ENCODE results near the gene HBM.
"Not testable (repeated sequence)": the region's sequence is repeated elsewhere in the genome, so short reads cannot be mapped to it uniquely, and the experiment has no call there.

The HBM gene

GRCh38 chr16:146646-147045 lies 19.1 kb upstream of the HBM start:
- DNase-seq (ENCODE audit: low read depth), result no peak

GRCh38 chr16:149024-149660 lies 16.6 kb upstream of the HBM start:
- no peak for DNase-seq (ENCODE audit: low read depth)

- no peak for DNase-seq (ENCODE audit: low read depth)
Measured at GRCh38 chr16:152141-153128, 13.3 kb upstream of the HBM start, which contains the start of gene HBZ. Gene HBZ (plus strand): TSS chr16:152644. CDS start chr16:152910, 266 bp downstream.

GRCh38 chr16:153129-153521 lies 12.7 kb upstream of the HBM start:
- not testable (repeated sequence) for DNase-seq (ENCODE audit: low read depth)

- DNase-seq (ENCODE audit: low read depth), result not testable (repeated sequence)
Measured at GRCh38 chr16:153550-154216, 12.1 kb upstream of the HBM start.

- no peak for DNase-seq (ENCODE audit: low read depth)
Measured at GRCh38 chr16:154217-155030, 11.4 kb upstream of the HBM start.

- DNase-seq (ENCODE audit: low read depth), result no peak
Measured at GRCh38 chr16:155031-155398, 10.8 kb upstream of the HBM start.

- no peak for DNase-seq (ENCODE audit: low read depth)
Measured at GRCh38 chr16:159136-159849, 6.5 kb upstream of the HBM start.

- not testable (repeated sequence) for DNase-seq (ENCODE audit: low read depth)
Measured at GRCh38 chr16:160242-160641, 5.5 kb upstream of the HBM start.

GRCh38 chr16:160691-161190 lies 5.0 kb upstream of the HBM start:
- DNase-seq (ENCODE audit: low read depth), result no peak

GRCh38 chr16:162271-162991 lies 3.3 kb upstream of the HBM start:
- DNase-seq (ENCODE audit: low read depth), result no peak

GRCh38 chr16:163139-163538 lies 2.6 kb upstream of the HBM start:
- not testable (repeated sequence) for DNase-seq (ENCODE audit: low read depth)

GRCh38 chr16:163696-164095 lies 2.1 kb upstream of the HBM start:
- not testable (repeated sequence) for DNase-seq (ENCODE audit: low read depth)

- DNase-seq (ENCODE audit: low read depth), result not testable (repeated sequence)
Measured at GRCh38 chr16:164134-164823, 1.5 kb upstream of the HBM start.

- no peak for DNase-seq (ENCODE audit: low read depth)
Measured at GRCh38 chr16:164827-165538, 795 bp upstream of the HBM start.

GRCh38 chr16:166375-167121 lies 770 bp downstream of the HBM start:
- DNase-seq (ENCODE audit: low read depth), result no peak

GRCh38 chr16:167122-167690 lies 1.4 kb downstream of the HBM start:
- DNase-seq (ENCODE audit: low read depth), result no peak

GRCh38 chr16:168424-168823 lies 2.6 kb downstream of the HBM start:
- DNase-seq (ENCODE audit: low read depth), result no peak

Data from T follicular helper cell (primary cell).